ENCODE measurements around the gene CDC42BPA. TPM values are rescaled to one million over a fixed set of nuclear protein-coding genes. Genes with fewer than 3 reads are reported as not detected.
"Not testable (repeated sequence)": the region's sequence is repeated elsewhere in the genome, so short reads cannot be mapped to it uniquely, and the experiment has no call there.

CDC42BPA gene
- total RNA-seq, 2 experiments from 2014 or later: 0.32 to 0.89 TPM

GRCh38 chr1:227124473-227124872 lies 193.8 kb downstream of the CDC42BPA start:
- ChIA-PET CTCF (no interaction called here), POLR2A (no interaction called here)
- H3K27me3 Mint-ChIP-seq (ENCODE audit: low read depth): peaks cover 2% of the 10 kb centered on the region
- no peaks in the 10 kb centered on the region for H3K36me3 Mint-ChIP-seq (ENCODE audit: low read depth)
- ATAC-seq (no peak), DNase-seq (no peak)
- H3K4me3 Mint-ChIP-seq: no peak overlapping the region
- H3K4me1 Mint-ChIP-seq (ENCODE audit: low read depth): no peaks in the 10 kb centered on the region
- no peaks in the 10 kb centered on the region for H3K9me3 Mint-ChIP-seq (ENCODE audit: insufficient read depth)
- no peak overlapping the region for H3K27ac Mint-ChIP-seq

- H3K4me1 Mint-ChIP-seq (ENCODE audit: low read depth): no peaks in the 10 kb centered on the region
- ChIA-PET POLR2A (no interaction called here), CTCF (no interaction called here)
- DNase-seq: no peak
- no peak overlapping the region for H3K27ac Mint-ChIP-seq
- no peak for ATAC-seq
- H3K36me3 Mint-ChIP-seq (ENCODE audit: low read depth): no peaks in the 10 kb centered on the region
- no peak overlapping the region for H3K4me3 Mint-ChIP-seq
- peaks cover 6% of the 10 kb centered on the region for H3K27me3 Mint-ChIP-seq (ENCODE audit: low read depth)
- H3K9me3 Mint-ChIP-seq (ENCODE audit: insufficient read depth): no peaks in the 10 kb centered on the region
These were observed 197.5 kb downstream of the CDC42BPA start for GRCh38 chr1:227120826-227121225.

- CTCF ChIA-PET: no interaction called here
- H3K4me3 Mint-ChIP-seq: no peak overlapping the region
- H3K4me1 Mint-ChIP-seq (ENCODE audit: low read depth): no peaks in the 10 kb centered on the region
- no peaks in the 10 kb centered on the region for H3K36me3 Mint-ChIP-seq (ENCODE audit: low read depth)
- no peak overlapping the region for H3K27ac Mint-ChIP-seq
- peaks cover 5% of the 10 kb centered on the region for H3K27me3 Mint-ChIP-seq (ENCODE audit: low read depth)
- ATAC-seq (no peak), DNase-seq (no peak)
- POLR2A ChIA-PET: no interaction called here
- H3K9me3 Mint-ChIP-seq (ENCODE audit: insufficient read depth): no peaks in the 10 kb centered on the region
These were observed 205.8 kb downstream of the CDC42BPA start for GRCh38 chr1:227112538-227112937.

GRCh38 chr1:227111782-227112181 lies 206.5 kb downstream of the CDC42BPA start:
- no peak overlapping the region for H3K27ac Mint-ChIP-seq
- no peaks in the 10 kb centered on the region for H3K9me3 Mint-ChIP-seq (ENCODE audit: insufficient read depth)
- H3K36me3 Mint-ChIP-seq (ENCODE audit: low read depth): no peaks in the 10 kb centered on the region
- no peak for ATAC-seq
- no peaks in the 10 kb centered on the region for H3K4me1 Mint-ChIP-seq (ENCODE audit: low read depth)
- CTCF ChIA-PET: no interaction called here
- no peak overlapping the region for H3K4me3 Mint-ChIP-seq
- POLR2A ChIA-PET: no interaction called here
- no peak for DNase-seq
- H3K27me3 Mint-ChIP-seq (ENCODE audit: low read depth): peaks cover 5% of the 10 kb centered on the region

GRCh38 chr1:227105291-227105690 lies 213.0 kb downstream of the CDC42BPA start:
- H3K27me3 Mint-ChIP-seq (ENCODE audit: low read depth); CTCF ChIA-PET; H3K4me3 Mint-ChIP-seq; DNase-seq; ATAC-seq; H3K9me3 Mint-ChIP-seq (ENCODE audit: insufficient read depth); POLR2A ChIA-PET; H3K27ac Mint-ChIP-seq; H3K4me1 Mint-ChIP-seq (ENCODE audit: low read depth); H3K36me3 Mint-ChIP-seq (ENCODE audit: low read depth): not testable (repeated sequence)

GRCh38 chr1:227102056-227102455 lies 216.2 kb downstream of the CDC42BPA start:
- Mint-ChIP-seq H3K27me3 (ENCODE audit: low read depth) (peaks cover 4% of the 10 kb centered on the region), H3K4me1 (ENCODE audit: low read depth) (no peaks in the 10 kb centered on the region), H3K36me3 (ENCODE audit: low read depth) (no peaks in the 10 kb centered on the region), H3K4me3 (no peak overlapping the region), H3K27ac (no peak overlapping the region), H3K9me3 (ENCODE audit: insufficient read depth) (no peaks in the 10 kb centered on the region)
- ChIA-PET CTCF (no interaction called here), POLR2A (no interaction called here)
- ATAC-seq (no peak), DNase-seq (no peak)

- Mint-ChIP-seq H3K4me3 (no peak overlapping the region), H3K4me1 (ENCODE audit: low read depth) (no peaks in the 10 kb centered on the region), H3K36me3 (ENCODE audit: low read depth) (no peaks in the 10 kb centered on the region), H3K27me3 (ENCODE audit: low read depth) (no peaks in the 10 kb centered on the region), H3K27ac (no peak overlapping the region), H3K9me3 (ENCODE audit: insufficient read depth) (no peaks in the 10 kb centered on the region)
- POLR2A ChIA-PET: no interaction called here
- DNase-seq (no peak), ATAC-seq (no peak)
- CTCF ChIA-PET: no interaction called here
These were observed 223.9 kb downstream of the CDC42BPA start for GRCh38 chr1:227094249-227094966.

- Mint-ChIP-seq H3K9me3 (ENCODE audit: insufficient read depth) (no peaks in the 10 kb centered on the region), H3K27ac (no peak overlapping the region), H3K4me3 (no peak overlapping the region), H3K27me3 (ENCODE audit: low read depth) (no peaks in the 10 kb centered on the region), H3K4me1 (ENCODE audit: low read depth) (no peaks in the 10 kb centered on the region), H3K36me3 (ENCODE audit: low read depth) (no peaks in the 10 kb centered on the region)
- POLR2A ChIA-PET: no interaction called here
- ATAC-seq: no peak
- CTCF ChIA-PET: no interaction called here
- DNase-seq: no peak
These were observed 225.0 kb downstream of the CDC42BPA start for GRCh38 chr1:227093309-227093708.

- DNase-seq: no peak
These were observed 226.2 kb downstream of the CDC42BPA start for GRCh38 chr1:227092069-227092468.

GRCh38 chr1:227086636-227087035 lies 231.7 kb downstream of the CDC42BPA start:
- CTCF ChIA-PET: no interaction called here
- POLR2A ChIA-PET: no interaction called here

More at GRCh38 chr1:227092069-227092468, 226.2 kb downstream of the CDC42BPA start:
- ATAC-seq: no peak
- Mint-ChIP-seq H3K27ac (no peak overlapping the region), H3K9me3 (ENCODE audit: insufficient read depth) (no peaks in the 10 kb centered on the region), H3K27me3 (ENCODE audit: low read depth) (no peaks in the 10 kb centered on the region), H3K36me3 (ENCODE audit: low read depth) (no peaks in the 10 kb centered on the region), H3K4me1 (ENCODE audit: low read depth) (no peaks in the 10 kb centered on the region), H3K4me3 (no peak overlapping the region)
- ChIA-PET POLR2A (no interaction called here), CTCF (no interaction called here)

GRCh38 chr1:227082999-227083746 lies 235.1 kb downstream of the CDC42BPA start:
- Mint-ChIP-seq H3K27me3 (ENCODE audit: low read depth) (peaks cover 6% of the 10 kb centered on the region), H3K9me3 (ENCODE audit: insufficient read depth) (peaks cover 7% of the 10 kb centered on the region), H3K4me1 (ENCODE audit: low read depth) (no peaks in the 10 kb centered on the region), H3K27ac (no peak overlapping the region), H3K4me3 (no peak overlapping the region), H3K36me3 (ENCODE audit: low read depth) (no peaks in the 10 kb centered on the region)
- ChIA-PET POLR2A (no interaction called here), CTCF (no interaction called here)
- ATAC-seq (no peak), DNase-seq (no peak)

More at GRCh38 chr1:227086636-227087035, 231.7 kb downstream of the CDC42BPA start:
- H3K27me3 Mint-ChIP-seq (ENCODE audit: low read depth): no peaks in the 10 kb centered on the region
- ATAC-seq (no peak), DNase-seq (no peak)
- H3K4me1 Mint-ChIP-seq (ENCODE audit: low read depth): no peaks in the 10 kb centered on the region
- H3K9me3 Mint-ChIP-seq (ENCODE audit: insufficient read depth): peaks cover 7% of the 10 kb centered on the region
- H3K4me3 Mint-ChIP-seq: no peak overlapping the region
- no peaks in the 10 kb centered on the region for H3K36me3 Mint-ChIP-seq (ENCODE audit: low read depth)
- no peak overlapping the region for H3K27ac Mint-ChIP-seq

- DNase-seq: no peak
- POLR2A ChIA-PET: no interaction called here
- H3K4me1 Mint-ChIP-seq (ENCODE audit: low read depth): no peaks in the 10 kb centered on the region
- H3K27me3 Mint-ChIP-seq (ENCODE audit: low read depth): peaks cover 15% of the 10 kb centered on the region
- ATAC-seq: no peak
- no peaks in the 10 kb centered on the region for H3K36me3 Mint-ChIP-seq (ENCODE audit: low read depth)
- CTCF ChIA-PET: no interaction called here
- H3K4me3 Mint-ChIP-seq: no peak overlapping the region
- no peak overlapping the region for H3K27ac Mint-ChIP-seq
- no peaks in the 10 kb centered on the region for H3K9me3 Mint-ChIP-seq (ENCODE audit: insufficient read depth)
These were observed 240.5 kb downstream of the CDC42BPA start for GRCh38 chr1:227077783-227078182.

Data from activated CD8-positive, alpha-beta T cell treated with anti-CD3 and anti-CD28 coated beads, Interleukin-2, amount 10 ng/mL, durations not matched to agents 7 days and 5 days (primary cell).